HG02623 (cell line): ENCODE results near the gene DCD.
A peak's percentile ranks its signal among the peaks of the same experiment; 100 is the strongest.

Experiments
- ATAC-seq: cut with Tn5 transposase; IDR thresholded peaks from one replicate; pipeline ENCODE4 v1.9.1; 2021; ENCODE audit warnings: moderate library complexity; ENCODE audit not compliant: unreplicated experiment

The DCD gene

DNA sequence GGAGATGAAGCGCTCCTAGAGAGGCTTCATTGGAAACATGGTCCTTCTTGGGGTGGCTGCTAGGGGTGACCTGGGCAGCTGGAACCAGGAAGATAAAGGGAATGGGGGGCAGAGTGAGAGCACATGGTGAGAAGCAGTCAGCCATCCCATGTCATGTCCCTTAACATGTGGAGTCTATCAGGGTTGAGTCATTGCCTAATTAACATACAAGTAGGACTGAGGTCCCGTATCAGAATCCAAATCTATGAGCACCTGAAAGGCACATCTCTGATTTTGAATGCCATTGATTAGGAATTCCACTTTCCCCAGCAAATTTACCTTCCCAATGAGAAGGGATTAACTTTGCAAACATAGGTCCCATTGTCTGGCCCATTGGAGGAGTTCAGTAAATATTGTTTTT is 39.4 kb downstream of the DCD start:
- no peak for ATAC-seq

- no peak for ATAC-seq
Measured at GRCh38 chr12:54608156-54608555, 40.0 kb downstream of the DCD start.

DNA sequence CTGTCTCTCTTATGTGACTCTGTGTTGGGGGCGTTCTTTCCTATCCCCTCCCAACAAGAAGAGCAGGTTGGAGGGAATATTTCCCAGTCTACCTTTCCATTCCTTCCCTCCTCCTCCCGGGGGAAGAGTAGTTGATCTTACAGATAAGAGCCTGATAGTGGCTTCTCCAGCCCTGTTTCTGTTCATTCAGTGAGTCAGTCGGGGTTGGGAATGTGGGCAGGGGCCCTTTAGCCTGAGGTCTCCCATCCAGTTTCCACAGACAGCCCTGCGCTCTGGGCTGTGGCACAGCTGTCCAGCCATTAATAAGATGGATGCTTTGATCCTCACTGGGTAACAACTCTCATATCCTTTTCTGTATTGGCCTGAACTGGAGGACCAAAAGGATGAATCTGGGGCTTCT is 41.6 kb downstream of the DCD start:
- no peak for ATAC-seq

DNA sequence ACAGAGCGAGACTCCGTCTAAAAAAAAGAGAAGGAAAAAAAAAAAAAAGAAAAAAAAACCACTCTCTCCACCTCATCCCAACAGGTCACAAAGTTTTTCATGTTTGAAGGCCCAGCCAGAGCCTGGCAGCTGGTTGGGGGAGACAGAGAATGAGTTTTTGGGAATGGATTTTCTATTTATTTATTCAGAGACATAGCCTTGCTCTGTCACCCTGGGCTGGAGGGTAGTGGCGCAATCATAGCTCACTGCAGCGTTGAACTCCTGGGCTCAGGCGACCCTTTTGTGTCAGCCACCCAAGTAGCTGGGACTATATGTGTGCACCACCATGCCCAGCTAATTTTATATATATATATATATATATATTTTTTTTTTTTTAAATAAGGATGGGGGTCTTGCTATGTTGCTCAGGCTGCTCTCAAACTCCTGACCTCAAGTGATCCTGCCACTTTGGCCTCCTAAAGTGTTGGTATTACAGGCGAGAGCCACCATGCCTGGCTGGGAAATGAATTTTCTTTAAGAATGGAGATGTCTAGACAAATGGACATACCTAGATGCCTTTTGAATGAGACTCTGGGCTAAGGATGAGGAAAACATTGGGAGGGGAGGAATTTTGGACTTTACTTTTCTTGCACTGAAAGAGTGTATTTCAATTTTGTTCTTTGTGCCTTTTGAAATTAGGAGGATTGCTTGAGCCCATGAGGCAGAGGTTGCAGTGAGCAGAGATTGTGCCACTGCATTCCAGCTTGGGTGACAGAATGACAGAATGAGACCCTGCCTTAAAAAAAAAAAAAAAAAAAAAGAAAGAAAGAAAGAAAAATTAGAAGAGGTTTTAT is 42.8 kb downstream of the DCD start:
- ATAC-seq, result no peak

DNA sequence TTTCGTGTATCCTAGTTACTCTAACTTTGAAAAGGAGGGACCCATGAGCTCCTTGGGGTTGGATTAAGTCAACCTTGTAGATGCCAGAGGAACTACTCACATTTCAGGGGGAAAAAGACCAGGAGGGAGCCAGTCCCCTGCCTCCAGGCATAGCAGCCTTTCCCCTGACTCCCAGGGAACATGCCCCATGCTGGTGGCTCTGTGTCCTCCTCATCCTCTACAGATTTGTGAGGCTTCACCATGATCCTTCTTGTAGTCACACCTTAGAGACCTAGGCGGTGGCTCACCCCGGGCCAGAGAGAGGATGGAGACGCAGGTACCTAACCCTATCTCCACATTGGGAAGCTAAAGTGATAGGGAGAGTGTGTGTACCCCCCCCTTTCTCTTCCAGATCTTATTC is 43.7 kb downstream of the DCD start:
- no peak for ATAC-seq

DNA sequence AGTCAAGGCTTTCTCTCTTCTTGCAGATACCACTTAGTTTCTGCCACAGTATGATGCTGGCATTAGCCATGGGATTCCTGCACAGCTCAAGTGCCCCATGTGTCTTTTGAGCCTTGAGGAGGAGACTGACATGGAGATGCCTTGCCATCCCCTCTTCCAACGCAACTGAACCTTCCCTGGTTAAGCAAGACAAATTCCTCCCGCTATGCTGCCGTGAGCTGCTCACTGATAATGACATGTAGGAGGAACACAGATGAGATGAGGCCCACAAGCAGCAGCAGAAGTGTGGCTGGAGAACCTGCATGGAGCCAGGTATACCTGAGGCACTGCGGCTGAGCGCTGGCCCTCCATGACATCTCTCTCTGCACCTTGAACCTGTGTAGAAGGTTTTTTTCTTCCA is 44.3 kb downstream of the DCD start:
- ATAC-seq, result no peak

DNA sequence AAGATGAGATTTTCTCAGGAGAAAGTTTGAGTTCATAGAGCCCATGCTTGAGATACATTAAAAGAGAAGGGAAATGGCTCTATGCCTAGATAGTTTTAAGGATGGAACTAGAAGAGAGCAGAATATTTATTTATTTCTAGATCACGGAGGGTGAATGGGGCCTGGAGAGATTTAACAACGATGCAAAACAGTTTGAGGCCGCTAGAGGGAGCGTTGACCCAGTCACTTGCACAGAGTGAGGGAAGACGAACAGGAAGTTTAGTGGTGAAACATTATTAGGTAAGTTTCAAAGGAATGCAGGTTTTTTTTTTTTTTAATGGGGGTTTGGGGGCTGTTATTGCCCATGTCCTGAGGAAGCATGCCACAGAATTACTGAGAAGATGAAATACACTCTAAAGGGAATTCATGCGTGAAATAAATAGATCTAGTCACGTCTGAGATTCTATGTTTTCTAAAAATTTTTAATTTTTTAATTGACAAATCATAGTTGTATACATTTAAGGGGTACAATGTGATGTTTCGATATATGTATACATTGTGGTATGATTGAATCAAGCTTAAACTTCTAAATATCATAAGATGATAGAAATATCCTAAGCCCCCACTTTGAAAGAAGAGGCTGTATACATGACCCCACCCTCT is 44.9 kb downstream of the DCD start:
- peak; percentile 64 for ATAC-seq

DNA sequence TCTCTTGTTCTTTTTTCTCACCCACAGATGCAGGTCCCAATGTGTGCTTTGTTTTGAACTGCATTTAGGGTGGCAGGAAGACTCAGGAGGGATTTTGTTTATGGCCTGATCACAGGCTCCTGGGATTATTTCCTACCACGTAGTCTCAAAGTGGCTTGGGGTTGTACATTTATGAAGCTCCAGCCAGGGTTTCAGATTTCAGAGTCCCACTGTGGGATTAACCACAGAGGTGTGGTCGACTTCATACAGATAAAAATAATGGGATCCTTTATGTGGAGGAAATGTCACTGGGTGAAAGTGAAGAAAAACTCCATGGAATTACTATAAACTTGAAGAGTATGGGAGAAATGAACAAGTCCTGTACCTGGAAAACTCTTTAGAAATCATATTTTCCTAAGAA is 45.5 kb downstream of the DCD start:
- no peak for ATAC-seq

GRCh38 chr12:54601841-54602240 is 46.3 kb downstream of the DCD start:
- no peak for ATAC-seq

DNA sequence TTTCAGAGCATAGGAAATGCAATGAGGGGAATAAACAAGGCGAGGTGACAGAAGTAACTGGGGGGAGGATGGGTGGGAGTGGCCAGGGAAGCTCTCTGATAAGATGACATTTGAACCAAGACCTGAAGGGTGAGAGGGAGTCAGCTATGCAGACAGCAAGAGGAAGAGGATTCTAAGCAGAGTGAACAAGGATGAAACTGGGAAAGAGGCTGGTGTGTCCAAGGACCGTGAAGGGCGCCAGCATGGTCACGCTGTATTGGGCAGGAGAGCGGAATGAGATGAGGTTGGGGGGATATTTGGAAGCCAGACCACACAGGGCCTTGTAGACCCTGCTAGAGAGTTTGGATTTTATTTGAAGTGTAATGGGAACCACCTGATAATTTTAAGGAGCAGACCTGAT is 49.2 kb downstream of the DCD start:
- ATAC-seq, result no peak

DNA sequence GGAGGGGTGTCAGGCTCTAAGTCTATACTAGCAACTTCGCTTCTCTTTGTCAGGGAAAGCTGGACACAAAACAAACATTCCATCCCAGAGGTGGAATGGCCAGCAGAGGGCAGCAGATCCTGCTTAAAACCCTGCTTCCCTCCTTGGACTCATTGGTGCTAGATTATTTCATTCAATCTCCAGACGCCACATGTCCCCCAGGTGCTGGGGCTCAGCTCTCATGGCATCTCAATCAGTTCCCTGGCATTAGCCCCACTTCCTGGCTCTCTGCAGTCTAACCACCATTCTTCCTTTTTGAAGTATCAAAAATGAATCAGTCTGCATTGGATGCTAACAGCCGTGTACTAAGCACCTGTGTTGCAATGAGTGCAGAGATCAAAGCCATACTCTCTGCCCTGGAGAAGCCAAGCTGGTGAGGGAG is 51.6 kb downstream of the DCD start:
- ATAC-seq, result no peak

- ATAC-seq, result no peak
Measured at GRCh38 chr12:54595471-54595870, 52.7 kb downstream of the DCD start.
